Measurements from ENCODE around the gene ERICH6B. TPM values are rescaled to one million over a fixed set of nuclear protein-coding genes. Genes with fewer than 3 reads are reported as not detected.

Gene ERICH6B
- total RNA-seq, 1 donor from 2014 or later: not detected

DNA sequence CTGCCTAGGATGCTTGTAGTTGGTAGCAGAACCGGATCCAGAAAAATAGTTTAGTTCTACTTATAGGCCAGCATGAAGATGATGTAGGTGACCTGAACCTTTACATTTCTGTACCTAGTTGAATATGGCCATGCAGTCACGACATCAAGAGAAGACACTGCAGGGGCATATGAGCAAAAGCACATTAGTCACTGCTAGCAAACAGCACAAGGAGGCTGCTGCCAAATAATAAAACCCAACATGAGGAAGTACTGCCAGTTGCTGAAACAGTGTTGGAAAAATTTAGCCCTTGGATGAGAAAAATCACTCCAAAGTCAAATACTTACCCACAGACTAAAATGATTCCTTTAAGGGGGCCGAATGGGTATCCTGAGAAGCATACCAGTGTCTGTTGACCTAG is 20.8 kb downstream of the ERICH6B start:
- intact Hi-C loops (cut with micrococcal nuclease): no loop called here
- H3K4me1 Mint-ChIP-seq (ENCODE audit: low read depth): no peaks in the 10 kb centered on the region
- no peaks in the 10 kb centered on the region for H3K36me3 Mint-ChIP-seq (ENCODE audit: low read depth)
- no peaks in the 10 kb centered on the region for H3K9me3 Mint-ChIP-seq
- DNase-seq (ENCODE audit: low spot score): no peak
- H3K27me3 Mint-ChIP-seq (ENCODE audit: insufficient read depth): peaks cover 19% of the 10 kb centered on the region
- H3K27ac Mint-ChIP-seq: no peak overlapping the region
- no peak overlapping the region for H3K4me3 Mint-ChIP-seq

DNA sequence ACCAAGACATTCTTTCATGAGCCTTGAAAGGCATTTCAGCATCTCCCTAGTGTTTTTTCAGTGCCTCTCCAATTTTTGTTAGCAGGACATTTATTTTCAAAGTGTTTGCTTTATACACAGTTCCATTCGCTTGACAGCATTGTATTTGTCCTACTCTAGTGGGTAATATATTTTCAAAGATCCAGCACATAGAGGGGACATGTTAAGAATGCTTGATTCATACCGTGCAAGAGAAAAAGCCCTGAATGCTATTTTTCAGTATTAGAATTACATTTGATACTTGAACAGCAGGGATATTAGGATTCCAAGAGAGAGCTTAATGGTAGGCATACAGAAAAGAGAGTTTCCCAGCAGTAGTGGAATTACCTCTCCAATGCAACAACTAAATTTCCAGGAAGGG is 21.3 kb downstream of the ERICH6B start:
- Mint-ChIP-seq H3K27me3 (ENCODE audit: insufficient read depth) (peaks cover 19% of the 10 kb centered on the region), H3K9me3 (no peaks in the 10 kb centered on the region), H3K36me3 (ENCODE audit: low read depth) (no peaks in the 10 kb centered on the region), H3K4me1 (ENCODE audit: low read depth) (no peaks in the 10 kb centered on the region), H3K27ac (no peak overlapping the region), H3K4me3 (no peak overlapping the region)
- intact Hi-C loops (cut with micrococcal nuclease): no loop called here
- no peak for DNase-seq (ENCODE audit: low spot score)

DNA sequence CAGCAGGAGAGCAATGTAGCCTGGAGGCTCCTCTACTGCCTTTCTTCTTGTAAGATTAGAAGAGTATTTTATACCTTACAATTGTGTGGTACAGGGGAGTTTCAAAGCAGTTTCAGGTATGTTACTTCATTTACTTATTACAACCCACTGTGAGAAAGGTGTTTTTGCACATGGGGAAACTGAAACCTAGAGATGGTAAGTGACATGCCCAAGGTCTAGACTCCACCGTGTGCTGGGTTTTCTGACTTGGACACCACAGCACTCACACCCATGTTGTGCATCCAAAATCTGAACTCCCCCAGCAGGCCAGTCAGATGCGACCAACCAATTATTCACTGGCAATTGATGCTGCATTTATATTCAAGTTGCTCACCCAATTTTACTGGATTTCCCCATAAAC is 22.8 kb downstream of the ERICH6B start:
- H3K9me3 Mint-ChIP-seq: no peaks in the 10 kb centered on the region
- H3K27me3 Mint-ChIP-seq (ENCODE audit: insufficient read depth): peaks cover 16% of the 10 kb centered on the region
- H3K27ac Mint-ChIP-seq: no peak overlapping the region
- no peak for DNase-seq (ENCODE audit: low spot score)
- H3K4me3 Mint-ChIP-seq: no peak overlapping the region
- no peaks in the 10 kb centered on the region for H3K4me1 Mint-ChIP-seq (ENCODE audit: low read depth)
- intact Hi-C loops (cut with micrococcal nuclease): no loop called here
- no peaks in the 10 kb centered on the region for H3K36me3 Mint-ChIP-seq (ENCODE audit: low read depth)

DNA sequence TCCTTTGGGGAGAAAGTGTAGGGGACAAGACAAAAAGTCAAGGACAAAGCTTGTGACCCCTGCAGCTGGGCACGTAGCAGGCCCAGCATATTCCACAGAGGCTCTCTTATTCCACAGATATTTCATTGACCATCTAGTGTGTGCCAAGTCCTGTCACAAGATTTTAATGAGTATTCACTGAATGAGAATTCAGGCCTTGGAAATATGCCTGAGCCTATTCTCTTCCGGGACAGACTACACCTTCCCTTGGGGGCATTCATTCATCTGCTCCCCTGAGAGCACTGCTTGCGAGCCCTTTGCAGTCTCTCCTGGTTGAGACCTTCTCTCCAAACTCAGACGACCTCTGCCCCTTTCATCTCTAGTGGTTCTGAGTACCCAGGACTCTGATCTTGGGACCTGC is 25.5 kb downstream of the ERICH6B start:
- intact Hi-C loops (cut with micrococcal nuclease): no loop called here
- no peaks in the 10 kb centered on the region for H3K9me3 Mint-ChIP-seq
- H3K4me1 Mint-ChIP-seq (ENCODE audit: low read depth): no peaks in the 10 kb centered on the region
- H3K4me3 Mint-ChIP-seq: no peak overlapping the region
- DNase-seq (ENCODE audit: low spot score): no peak
- H3K36me3 Mint-ChIP-seq (ENCODE audit: low read depth): no peaks in the 10 kb centered on the region
- H3K27ac Mint-ChIP-seq: no peak overlapping the region
- H3K27me3 Mint-ChIP-seq (ENCODE audit: insufficient read depth): peaks cover 2% of the 10 kb centered on the region

DNA sequence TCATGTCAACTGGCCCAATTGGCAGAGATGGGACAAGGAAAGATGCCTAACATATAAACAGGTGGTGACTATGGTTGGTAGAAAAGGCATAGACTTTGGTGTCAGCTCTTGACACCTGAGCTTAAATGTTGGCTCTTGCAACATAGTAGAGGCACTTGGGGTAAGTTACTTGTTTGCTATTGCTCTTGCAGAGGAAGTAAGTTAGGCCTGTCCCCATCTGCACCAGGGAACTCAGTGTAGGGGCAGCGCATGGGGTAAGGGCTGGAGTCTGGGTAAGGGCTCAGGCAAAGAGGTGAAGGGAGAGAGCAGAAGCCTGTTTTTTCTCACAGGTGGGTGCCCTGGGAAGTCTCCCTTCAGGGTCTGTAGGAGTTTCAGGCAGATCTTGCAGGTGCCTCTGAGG is 27.6 kb downstream of the ERICH6B start:
- no peak for DNase-seq (ENCODE audit: low spot score)
- Mint-ChIP-seq H3K9me3 (no peaks in the 10 kb centered on the region), H3K27ac (no peak overlapping the region), H3K4me1 (ENCODE audit: low read depth) (no peaks in the 10 kb centered on the region), H3K27me3 (ENCODE audit: insufficient read depth) (peaks cover 4% of the 10 kb centered on the region), H3K4me3 (no peak overlapping the region), H3K36me3 (ENCODE audit: low read depth) (no peaks in the 10 kb centered on the region)
- intact Hi-C loops (cut with micrococcal nuclease): no loop called here

DNA sequence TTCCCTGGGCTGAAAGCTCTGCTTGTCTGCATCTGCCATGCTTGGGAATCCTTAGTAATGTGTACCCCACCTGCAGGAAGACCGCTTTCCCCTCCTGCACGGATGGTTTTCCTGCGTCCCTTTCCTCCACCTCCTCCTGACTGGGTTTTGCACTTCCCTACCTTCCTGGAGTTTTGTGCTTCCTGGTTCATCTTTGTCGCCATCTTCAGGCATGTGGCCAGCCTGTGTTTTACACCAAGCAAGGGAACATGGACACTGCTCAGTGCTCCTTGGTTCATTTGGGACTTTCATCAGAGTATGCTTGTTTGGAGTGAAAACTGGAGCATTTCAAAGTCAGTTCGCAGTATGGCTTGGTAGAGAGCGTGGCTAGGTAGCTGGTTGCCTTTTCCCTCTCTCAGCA is 30.7 kb downstream of the ERICH6B start:
- DNase-seq (ENCODE audit: low spot score): no peak
- H3K27ac Mint-ChIP-seq: no peak overlapping the region
- H3K4me1 Mint-ChIP-seq (ENCODE audit: low read depth): no peaks in the 10 kb centered on the region
- peaks cover 6% of the 10 kb centered on the region for H3K27me3 Mint-ChIP-seq (ENCODE audit: insufficient read depth)
- no peak overlapping the region for H3K4me3 Mint-ChIP-seq
- no peaks in the 10 kb centered on the region for H3K36me3 Mint-ChIP-seq (ENCODE audit: low read depth)
- intact Hi-C loops (cut with micrococcal nuclease): no loop called here
- H3K9me3 Mint-ChIP-seq: no peaks in the 10 kb centered on the region

DNA sequence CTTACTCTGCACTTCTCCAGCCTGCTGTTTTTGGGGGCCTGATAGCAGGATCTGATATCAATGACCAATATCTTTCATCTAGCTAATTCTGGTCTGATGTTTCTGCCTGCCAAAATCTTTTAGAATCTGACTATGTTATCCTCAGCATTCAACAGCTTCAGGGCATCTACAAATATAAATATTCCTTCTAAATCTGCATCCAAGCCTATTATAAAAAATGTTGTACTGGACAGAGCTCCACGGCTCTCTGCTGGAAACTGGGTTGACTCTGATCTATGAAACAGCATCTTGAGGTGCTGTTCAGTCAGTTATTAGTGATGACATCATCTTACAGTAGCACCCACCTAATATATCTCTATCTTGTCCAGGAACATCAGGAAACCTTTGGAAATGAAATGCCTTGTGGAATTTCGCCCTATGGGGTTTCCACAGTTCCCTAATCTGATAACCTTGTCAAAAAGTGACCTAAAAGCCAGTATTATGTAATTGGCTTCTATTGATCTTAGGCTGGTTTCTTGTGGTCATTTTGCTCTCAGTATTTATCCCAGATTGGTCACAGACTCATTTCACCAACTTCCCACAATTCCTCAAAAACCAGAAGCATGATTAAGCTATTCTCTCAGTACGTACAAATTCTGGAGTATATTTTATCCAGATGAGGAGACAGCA is 33.0 kb downstream of the ERICH6B start:
- H3K4me3 Mint-ChIP-seq: no peak overlapping the region
- intact Hi-C loops (cut with micrococcal nuclease): no loop called here

DNA sequence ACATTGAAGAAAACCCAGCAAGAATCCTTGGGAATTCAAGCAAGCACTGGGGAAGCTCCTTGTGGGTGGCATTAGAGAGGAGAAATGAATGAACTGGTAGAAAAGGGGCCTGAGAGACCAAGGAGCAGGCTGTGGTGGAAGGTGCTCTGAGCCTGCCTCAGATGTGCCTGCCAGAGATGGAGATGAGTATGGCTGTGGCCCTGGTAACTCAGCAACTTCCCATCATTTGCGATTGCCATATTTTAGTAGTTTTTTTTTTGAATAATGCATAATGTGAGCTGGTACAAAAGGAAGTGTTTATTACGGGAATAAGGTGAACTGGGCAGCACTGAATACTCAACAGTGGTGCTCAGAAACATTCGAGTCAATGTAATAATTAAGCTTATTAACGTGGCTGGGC is 39.1 kb downstream of the ERICH6B start:
- H3K4me3 Mint-ChIP-seq: no peak overlapping the region
- intact Hi-C loops (cut with micrococcal nuclease): no loop called here
- no peak overlapping the region for H3K27ac Mint-ChIP-seq
- no peaks in the 10 kb centered on the region for H3K4me1 Mint-ChIP-seq (ENCODE audit: low read depth)
- no peaks in the 10 kb centered on the region for H3K9me3 Mint-ChIP-seq
- H3K36me3 Mint-ChIP-seq (ENCODE audit: low read depth): no peaks in the 10 kb centered on the region
- peaks cover 12% of the 10 kb centered on the region for H3K27me3 Mint-ChIP-seq (ENCODE audit: insufficient read depth)
- no peak for DNase-seq (ENCODE audit: low spot score)

More for the DNA sequence above, 33.0 kb downstream of the ERICH6B start:
- Mint-ChIP-seq H3K27me3 (ENCODE audit: insufficient read depth) (peaks cover 7% of the 10 kb centered on the region), H3K9me3 (no peaks in the 10 kb centered on the region), H3K4me1 (ENCODE audit: low read depth) (no peaks in the 10 kb centered on the region), H3K36me3 (ENCODE audit: low read depth) (no peaks in the 10 kb centered on the region), H3K27ac (no peak overlapping the region)
- no peak for DNase-seq (ENCODE audit: low spot score)

DNA sequence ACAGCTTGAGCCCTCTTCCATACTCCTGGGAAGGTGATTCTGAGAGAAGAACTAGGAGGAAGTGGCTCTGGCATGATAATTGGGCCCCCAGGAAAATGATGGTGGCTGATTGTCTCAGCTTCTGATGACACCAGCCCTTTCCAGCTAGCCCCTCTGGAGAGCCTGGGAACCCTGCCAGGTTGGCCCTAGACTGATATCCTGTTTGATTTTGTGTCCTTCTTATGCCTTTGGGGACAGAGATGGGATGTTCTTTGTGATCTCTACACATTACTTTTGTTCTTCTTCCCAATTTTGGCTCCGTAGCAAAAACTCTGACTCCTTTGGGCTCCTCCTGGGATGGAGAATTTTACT is 39.7 kb downstream of the ERICH6B start:
- Mint-ChIP-seq H3K27me3 (ENCODE audit: insufficient read depth) (peaks cover 12% of the 10 kb centered on the region), H3K4me1 (ENCODE audit: low read depth) (no peaks in the 10 kb centered on the region), H3K27ac (no peak overlapping the region), H3K4me3 (no peak overlapping the region), H3K36me3 (ENCODE audit: low read depth) (no peaks in the 10 kb centered on the region), H3K9me3 (no peaks in the 10 kb centered on the region)
- intact Hi-C loops (cut with micrococcal nuclease): no loop called here
- DNase-seq (ENCODE audit: low spot score): no peak

DNA sequence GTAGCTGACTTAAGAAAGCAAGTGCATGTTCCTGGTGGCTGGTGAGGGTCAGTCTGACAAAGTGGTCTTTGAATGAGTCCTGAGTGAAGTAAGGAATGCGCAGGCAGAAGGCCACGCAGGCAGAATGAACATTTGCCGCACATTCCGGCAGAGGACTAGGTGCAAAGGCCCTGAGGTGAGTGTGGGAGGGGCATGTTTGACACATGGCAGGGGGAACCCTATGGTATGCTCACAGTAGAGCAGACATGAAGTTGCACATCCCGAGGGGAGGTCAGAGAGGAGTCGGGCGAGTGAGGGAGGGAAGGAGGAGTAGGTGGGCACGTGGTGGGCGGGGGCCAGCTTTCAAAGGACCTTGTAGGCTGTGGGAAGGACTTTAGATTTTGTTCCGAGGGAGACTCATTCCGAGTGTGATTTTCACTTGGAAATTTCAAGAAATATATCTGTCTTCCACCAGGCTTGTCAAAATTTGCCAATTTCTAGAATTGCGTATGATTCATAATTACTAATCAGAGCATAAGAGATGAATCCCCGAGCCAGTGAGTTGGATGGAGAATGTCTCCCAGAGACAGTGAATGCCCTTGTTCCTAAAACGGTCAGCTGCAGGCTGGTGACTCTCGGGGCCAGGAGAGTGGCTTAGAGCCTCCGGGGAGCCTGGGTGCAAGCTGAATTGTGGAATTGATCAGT is 40.3 kb downstream of the ERICH6B start:
- Mint-ChIP-seq H3K9me3 (no peaks in the 10 kb centered on the region), H3K27me3 (ENCODE audit: insufficient read depth) (peaks cover 12% of the 10 kb centered on the region), H3K27ac (no peak overlapping the region), H3K36me3 (ENCODE audit: low read depth) (no peaks in the 10 kb centered on the region), H3K4me1 (ENCODE audit: low read depth) (no peaks in the 10 kb centered on the region), H3K4me3 (no peak overlapping the region)
- intact Hi-C loops (cut with micrococcal nuclease): no loop called here
- no peak for DNase-seq (ENCODE audit: low spot score)

DNA sequence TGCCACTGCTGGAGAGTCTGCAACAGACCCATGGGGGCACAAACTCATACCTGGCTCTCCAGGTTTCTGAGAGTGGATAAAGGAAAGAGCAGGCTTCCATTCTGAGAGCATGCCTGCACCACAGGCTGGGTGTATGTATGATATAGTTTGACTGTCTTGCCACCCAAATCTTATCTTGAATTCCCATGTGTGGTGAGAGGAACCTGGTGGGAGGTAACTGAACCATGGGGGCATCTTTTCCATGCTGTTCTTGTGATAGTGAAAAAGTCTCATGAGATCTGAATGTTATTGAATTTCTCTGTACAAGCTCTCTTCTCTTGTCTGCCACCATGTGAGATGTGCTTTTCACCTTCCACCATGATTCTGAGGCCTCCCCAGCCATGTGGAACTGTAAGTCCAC is 50.2 kb downstream of the ERICH6B start:
- peaks cover 6% of the 10 kb centered on the region for H3K9me3 Mint-ChIP-seq
- H3K36me3 Mint-ChIP-seq (ENCODE audit: low read depth): no peaks in the 10 kb centered on the region
- H3K4me1 Mint-ChIP-seq (ENCODE audit: low read depth): no peaks in the 10 kb centered on the region
- H3K27ac Mint-ChIP-seq: no peak overlapping the region
- DNase-seq (ENCODE audit: low spot score): no peak
- H3K4me3 Mint-ChIP-seq: no peak overlapping the region
- intact Hi-C loops (cut with micrococcal nuclease): no loop called here
- peaks cover 4% of the 10 kb centered on the region for H3K27me3 Mint-ChIP-seq (ENCODE audit: insufficient read depth)

DNA sequence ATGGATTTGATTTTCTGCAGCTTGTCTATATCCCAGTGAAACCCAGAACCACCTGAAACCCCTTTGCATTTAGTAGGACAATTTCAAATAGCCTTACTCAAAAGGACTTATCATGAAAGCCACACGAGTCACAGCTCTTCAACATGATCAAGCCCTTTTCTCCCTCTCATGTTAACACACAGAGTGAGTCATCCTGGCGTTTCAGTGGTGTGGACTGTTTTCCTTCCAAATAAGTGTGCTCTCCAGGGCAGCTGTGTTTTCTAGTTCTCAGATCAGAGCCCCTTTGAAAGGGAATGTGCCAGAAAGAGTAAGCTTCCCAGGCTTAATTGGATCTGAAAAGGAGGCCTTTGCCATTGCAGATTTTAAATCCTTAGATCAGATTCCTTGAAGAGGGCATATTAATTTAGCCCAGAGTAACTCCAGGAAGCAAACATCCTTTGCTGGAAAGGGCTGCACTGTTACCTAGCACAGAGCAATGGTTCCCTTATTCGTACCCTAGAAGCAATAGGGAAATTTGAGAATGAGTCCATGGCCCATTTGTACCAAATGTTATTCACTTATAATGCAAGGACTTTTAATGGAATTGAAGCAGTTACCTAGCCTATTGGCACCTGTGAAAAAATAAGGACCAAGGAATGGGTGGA is 51.3 kb downstream of the ERICH6B start:
- Mint-ChIP-seq H3K4me1 (ENCODE audit: low read depth) (no peaks in the 10 kb centered on the region), H3K36me3 (ENCODE audit: low read depth) (no peaks in the 10 kb centered on the region), H3K27ac (no peak overlapping the region), H3K4me3 (no peak overlapping the region), H3K9me3 (peaks cover 6% of the 10 kb centered on the region), H3K27me3 (ENCODE audit: insufficient read depth) (peaks cover 4% of the 10 kb centered on the region)
- intact Hi-C loops (cut with micrococcal nuclease): no loop called here
- DNase-seq (ENCODE audit: low spot score): no peak

DNA sequence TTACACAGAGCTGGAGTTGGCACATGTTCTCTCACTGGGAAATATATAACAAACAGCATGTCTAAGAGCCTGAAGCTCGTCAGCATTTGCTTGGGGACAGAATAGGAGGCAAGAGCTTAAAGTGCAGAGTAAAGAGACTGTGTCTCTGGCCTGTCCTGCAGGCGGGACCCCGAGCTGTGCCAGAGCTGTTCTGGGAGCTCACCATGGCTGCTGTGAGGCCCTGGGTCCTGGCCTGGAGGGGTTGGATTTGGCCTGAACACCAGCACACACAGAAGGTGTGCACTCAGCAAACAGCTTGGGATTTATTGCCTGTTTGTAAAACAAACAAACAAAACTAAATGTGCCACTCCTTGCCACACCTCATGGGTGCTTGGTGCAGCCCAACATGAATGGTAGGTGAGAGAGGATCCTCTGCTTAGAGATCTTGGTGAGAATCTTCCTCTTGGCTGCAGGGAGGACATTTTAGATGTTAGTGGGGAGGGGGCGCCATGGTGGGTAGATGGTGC is 60.9 kb downstream of the ERICH6B start:
- H3K36me3 Mint-ChIP-seq (ENCODE audit: low read depth): no peaks in the 10 kb centered on the region
- intact Hi-C loops (cut with micrococcal nuclease): no loop called here
- DNase-seq (ENCODE audit: low spot score): no peak

More for the DNA sequence above, 60.9 kb downstream of the ERICH6B start:
- Mint-ChIP-seq H3K27me3 (ENCODE audit: insufficient read depth) (peaks cover 12% of the 10 kb centered on the region), H3K27ac (no peak overlapping the region), H3K4me1 (ENCODE audit: low read depth) (no peaks in the 10 kb centered on the region), H3K9me3 (no peaks in the 10 kb centered on the region), H3K4me3 (no peak overlapping the region)
